Cardiac muscle cell (in vitro differentiated cells and primary cell): ENCODE measurements around the gene COL27A1. TPM values are rescaled to one million over a fixed set of nuclear protein-coding genes. Genes with fewer than 3 reads are reported as not detected.

Source experiments
- DNase-seq, 2 donors: peaks; one replicate each; pipeline versions ENCODE4 v3.0.0 to v3.0.0-alpha.2; 2010 to 2017; ENCODE audit warnings: low read depth in 1 of 2, low spot score in 1 of 2
- H3K27ac ChIP-seq: fragments of 200-600 bp; sonication (generic); 2 replicates; pipeline ENCODE4 v1.5.1; 2016
- H3K27me3 ChIP-seq: fragments of 200-600 bp; sonication (generic); 2 replicates; pipeline ENCODE4 v1.6.0; 2016; ENCODE audit warnings: control low read depth
- H3K36me3 ChIP-seq: fragments of 200-600 bp; sonication (generic); 2 replicates; pipeline ENCODE4 v1.5.1; 2016; ENCODE audit warnings: control low read depth
- H3K4me1 ChIP-seq: fragments of 200-600 bp; sonication (generic); 2 replicates; pipeline ENCODE4 v1.8.1; 2017; ENCODE audit warnings: low read depth, mild to moderate bottlenecking, mixed run types
- H3K4me3 ChIP-seq: fragments of 200-600 bp; sonication (generic); 2 replicates; pipeline ENCODE4 v1.5.1; 2016; ENCODE audit warnings: mild to moderate bottlenecking
- H3K9me3 ChIP-seq: fragments of 200-600 bp; sonication (generic); 2 replicates; pipeline ENCODE4 v1.5.1; 2017; ENCODE audit warnings: low read depth, mild to moderate bottlenecking, control low read depth
- polyA plus RNA-seq: library from polyadenylated mRNA; unstranded; fragments of >200 nt; fragmentation: Nextera tagmentation; extraction: Ambion mirVana; gene quantifications from 2 replicates; pipeline ENCODE4 v1.2.1, GENCODE V29; 2016
- total RNA-seq: library from RNA; depleted of rRNA; stranded (reverse); fragments of >200 nt; gene quantifications from 2 replicates; pipeline ENCODE4 v1.2.3, GENCODE V29; 2016
- TF ChIP-seq, protein P1 (sequence below): IDR thresholded peaks from 2 replicates; pipeline ENCODE4 v1.5.1; 2012; ENCODE audit warnings: low read depth, mild to moderate bottlenecking, low read length

COL27A1 gene
- total and polyA plus RNA-seq, 2 experiments from 2014 or later, result 12.2 to 19.2 TPM

DNA sequence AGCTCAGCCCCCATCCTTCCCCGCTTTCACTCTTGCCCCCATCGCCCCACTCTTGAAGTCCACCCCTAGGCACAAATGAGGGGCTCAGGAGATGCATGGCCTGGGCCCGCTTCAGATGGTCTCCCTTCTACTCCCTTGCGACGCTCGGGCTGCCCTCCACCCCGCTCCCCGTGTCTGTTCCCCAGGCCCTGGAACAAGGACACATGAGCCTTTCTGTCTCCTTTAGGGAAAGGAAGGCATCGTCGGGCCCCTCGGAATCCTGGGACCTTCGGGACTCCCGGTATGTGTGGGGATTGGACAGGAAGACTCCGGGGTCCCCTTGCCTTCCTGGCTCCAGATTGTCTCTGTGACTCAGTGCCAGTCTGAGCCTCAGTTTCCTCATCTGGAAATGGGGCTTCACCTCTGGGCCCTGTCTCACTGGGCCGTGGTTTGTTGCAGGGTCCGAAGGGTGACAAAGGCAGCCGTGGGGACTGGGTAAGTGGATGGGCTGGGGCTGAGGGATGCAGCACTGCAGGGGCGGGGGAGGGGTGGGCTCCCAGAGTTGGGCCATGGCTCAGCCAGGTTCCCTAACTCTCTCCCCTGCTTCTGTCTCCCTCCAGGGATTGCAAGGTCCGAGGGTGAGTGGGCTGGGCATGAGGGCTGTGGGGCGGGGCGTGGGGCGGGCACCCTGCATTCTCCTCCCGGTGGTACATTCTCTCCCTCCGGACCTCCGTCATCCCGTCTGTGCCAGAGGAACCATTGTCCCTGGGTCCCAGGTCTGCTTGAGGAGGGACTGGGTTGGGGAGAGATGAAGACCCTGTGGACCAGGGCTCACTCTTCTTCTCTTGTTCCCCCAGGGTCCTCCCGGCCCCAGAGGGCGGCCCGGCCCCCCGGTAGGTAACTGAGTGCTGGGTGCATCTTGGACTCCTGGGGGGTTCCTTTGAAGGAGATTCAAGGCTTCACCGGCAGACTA is 145.8 kb downstream of the COL27A1 start:
- Histone ChIP-seq H3K27ac (no peak overlapping the region), H3K36me3 (no peaks in the 10 kb centered on the region), H3K27me3 (no peaks in the 10 kb centered on the region), H3K9me3 (no peaks in the 10 kb centered on the region), H3K4me1 (no peaks in the 10 kb centered on the region), H3K4me3 (no peak overlapping the region)
- no peak for DNase-seq
- TF ChIP-seq, protein P1, sequence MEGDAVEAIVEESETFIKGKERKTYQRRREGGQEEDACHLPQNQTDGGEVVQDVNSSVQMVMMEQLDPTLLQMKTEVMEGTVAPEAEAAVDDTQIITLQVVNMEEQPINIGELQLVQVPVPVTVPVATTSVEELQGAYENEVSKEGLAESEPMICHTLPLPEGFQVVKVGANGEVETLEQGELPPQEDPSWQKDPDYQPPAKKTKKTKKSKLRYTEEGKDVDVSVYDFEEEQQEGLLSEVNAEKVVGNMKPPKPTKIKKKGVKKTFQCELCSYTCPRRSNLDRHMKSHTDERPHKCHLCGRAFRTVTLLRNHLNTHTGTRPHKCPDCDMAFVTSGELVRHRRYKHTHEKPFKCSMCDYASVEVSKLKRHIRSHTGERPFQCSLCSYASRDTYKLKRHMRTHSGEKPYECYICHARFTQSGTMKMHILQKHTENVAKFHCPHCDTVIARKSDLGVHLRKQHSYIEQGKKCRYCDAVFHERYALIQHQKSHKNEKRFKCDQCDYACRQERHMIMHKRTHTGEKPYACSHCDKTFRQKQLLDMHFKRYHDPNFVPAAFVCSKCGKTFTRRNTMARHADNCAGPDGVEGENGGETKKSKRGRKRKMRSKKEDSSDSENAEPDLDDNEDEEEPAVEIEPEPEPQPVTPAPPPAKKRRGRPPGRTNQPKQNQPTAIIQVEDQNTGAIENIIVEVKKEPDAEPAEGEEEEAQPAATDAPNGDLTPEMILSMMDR, result no peak

DNA sequence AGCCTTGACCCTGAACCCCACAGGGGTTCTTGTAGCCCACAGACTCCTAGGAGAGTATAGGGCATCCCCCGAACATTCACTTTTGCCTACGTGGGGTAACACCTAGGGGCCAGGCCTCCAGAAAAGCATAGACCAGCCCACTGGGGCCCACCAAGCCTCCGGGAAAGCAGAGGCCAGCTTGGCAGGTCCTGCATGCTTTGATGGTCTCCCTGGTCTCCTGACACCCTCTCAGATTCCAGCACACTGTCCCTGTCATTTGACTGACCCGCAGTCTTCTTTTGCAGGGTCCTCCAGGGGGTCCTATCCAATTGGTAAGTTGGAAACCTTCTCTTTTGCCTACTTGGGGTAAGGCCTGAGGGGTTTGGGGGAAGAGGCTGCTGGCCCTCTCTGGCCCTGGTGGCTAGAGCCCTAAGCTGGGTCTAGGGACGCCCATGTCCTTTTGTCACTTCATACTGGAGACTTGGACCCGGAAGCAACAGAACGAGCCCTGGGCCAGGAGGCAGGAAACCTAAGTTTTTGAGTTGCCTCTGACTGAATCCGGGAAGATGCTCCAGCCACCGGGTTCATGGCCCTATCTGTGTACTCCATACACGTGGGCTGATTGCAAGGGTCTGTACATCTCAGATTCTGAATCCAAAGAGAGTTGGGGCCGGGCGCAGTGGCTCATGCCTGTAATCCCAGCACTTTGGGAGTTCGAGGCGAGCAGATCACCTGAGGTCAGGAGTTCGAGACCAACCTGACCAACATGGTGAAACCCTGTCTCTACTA is 146.6 kb downstream of the COL27A1 start:
- H3K36me3 ChIP-seq, result no peaks in the 10 kb centered on the region

DNA sequence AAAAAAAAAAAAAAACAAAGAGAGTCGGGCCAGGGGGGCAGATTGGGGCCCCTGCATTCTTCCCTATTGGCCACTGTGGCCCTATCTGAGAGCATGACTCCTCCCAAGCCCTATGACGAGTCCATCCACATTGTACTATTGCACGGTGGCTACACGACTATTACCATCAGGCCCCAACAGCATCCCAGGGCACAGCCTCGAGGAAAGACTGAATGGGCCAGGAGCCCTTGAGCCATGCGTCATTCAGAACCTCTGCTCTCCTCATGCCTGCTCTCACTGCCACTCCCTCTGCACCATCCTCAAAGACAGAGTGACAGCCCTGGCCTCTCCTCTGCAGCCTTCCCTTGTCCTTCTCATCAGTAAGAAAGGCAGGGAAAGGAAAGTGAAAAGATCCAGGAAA is 147.4 kb downstream of the COL27A1 start:
- no peak for DNase-seq
- Histone ChIP-seq H3K4me1 (no peaks in the 10 kb centered on the region), H3K9me3 (no peaks in the 10 kb centered on the region), H3K4me3 (no peak overlapping the region), H3K27me3 (no peaks in the 10 kb centered on the region), H3K36me3 (no peaks in the 10 kb centered on the region), H3K27ac (no peak overlapping the region)
- TF ChIP-seq, protein P1, result no peak

More for the DNA sequence above, 146.6 kb downstream of the COL27A1 start:
- Histone ChIP-seq H3K27ac (no peak overlapping the region), H3K4me3 (no peak overlapping the region), H3K9me3 (no peaks in the 10 kb centered on the region), H3K4me1 (no peaks in the 10 kb centered on the region), H3K27me3 (no peaks in the 10 kb centered on the region)
- DNase-seq, result no peak
- TF ChIP-seq, protein P1, result no peak

DNA sequence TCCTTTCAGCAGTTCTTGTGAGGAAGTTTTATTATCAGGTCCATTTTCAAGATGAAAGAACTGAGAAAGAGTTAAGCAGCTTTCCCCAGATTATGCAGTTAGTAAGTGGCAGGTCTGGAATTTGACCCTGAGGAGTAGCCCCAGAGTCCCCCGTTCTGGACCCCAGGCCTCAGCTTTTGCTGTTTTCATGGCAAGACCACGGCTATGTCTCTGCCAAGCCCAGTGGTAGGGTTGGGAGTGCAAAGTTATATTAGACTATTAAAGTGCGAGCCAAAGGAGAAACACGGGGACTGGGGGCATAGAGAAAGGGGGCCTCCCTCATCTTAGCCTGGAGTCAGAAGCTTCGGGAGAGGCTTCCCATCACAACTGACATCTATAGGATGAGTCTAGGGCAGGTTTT is 148.2 kb downstream of the COL27A1 start:
- Histone ChIP-seq H3K4me3 (no peak overlapping the region), H3K9me3 (no peaks in the 10 kb centered on the region), H3K36me3 (no peaks in the 10 kb centered on the region), H3K27ac (no peak overlapping the region), H3K4me1 (no peaks in the 10 kb centered on the region), H3K27me3 (no peaks in the 10 kb centered on the region)
- no peak for DNase-seq
- TF ChIP-seq, protein P1, result no peak

DNA sequence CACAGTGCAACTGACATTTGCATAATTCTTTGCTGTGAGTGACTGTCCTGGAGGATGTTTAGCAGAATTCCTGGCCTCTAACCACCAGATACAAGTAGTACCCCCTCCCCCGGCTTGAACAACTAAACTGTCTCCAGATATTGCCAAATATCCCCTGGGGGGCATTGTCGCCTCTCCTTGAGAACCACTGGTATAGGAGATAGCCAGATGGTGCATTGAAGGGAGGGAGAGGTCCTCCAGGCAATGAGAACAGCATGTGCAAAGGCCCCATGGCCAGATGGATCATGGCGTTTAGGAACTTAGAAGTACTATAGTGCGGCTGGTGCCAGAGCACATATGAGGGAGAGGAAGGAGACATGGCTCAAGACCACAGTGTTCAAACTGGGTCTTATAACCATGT is 148.6 kb downstream of the COL27A1 start:
- TF ChIP-seq, protein P1, result no peak
- no peak for DNase-seq
- Histone ChIP-seq H3K4me3 (no peak overlapping the region), H3K4me1 (no peaks in the 10 kb centered on the region), H3K27ac (no peak overlapping the region), H3K27me3 (no peaks in the 10 kb centered on the region), H3K9me3 (no peaks in the 10 kb centered on the region), H3K36me3 (no peaks in the 10 kb centered on the region)
